Islet precursor cell (in vitro differentiated cells): ENCODE measurements around the gene ZCCHC7.

Experiments
- DNase-seq: peaks from one replicate; pipeline ENCODE4 v3.0.0-alpha.2; 2018

Gene ZCCHC7

DNA sequence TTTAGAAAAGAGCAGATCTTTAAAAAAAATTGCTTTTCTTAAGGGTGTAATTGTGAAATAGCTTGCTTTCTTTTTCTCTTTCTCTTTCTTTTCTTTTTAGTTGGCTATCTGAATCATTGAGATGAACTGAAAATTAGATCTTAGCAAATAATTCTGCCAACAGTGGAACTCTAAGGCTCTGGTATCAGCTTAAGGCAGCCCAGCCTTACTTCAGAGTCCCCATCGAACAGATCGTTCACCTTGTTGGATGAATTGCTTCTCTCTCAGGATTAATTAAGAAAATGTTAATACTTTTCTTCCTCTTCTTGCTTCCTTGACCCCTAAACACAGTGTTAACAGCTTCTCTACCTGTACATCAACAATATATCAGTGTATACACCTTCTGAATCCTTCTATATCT lies 92.1 kb downstream of the ZCCHC7 start:
- DNase-seq = no peak

DNA sequence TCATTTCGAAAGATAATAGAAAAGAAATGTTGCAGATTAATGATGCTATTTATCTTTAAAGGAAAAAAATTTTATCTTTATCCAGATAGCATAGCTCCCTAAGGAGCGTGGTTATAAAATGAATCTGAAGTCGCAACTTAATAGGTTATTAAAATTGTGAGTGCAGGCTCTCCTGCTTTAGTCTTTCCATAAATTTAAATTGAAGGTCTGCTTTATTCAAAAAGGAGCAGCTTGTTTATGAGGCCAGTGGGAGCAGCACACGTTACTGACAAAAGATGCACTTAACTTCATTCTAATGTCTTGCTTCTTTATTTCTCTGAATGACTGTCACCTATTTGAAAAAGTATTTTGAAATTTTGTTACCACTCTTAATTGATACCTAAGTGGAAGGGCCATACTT lies 95.0 kb downstream of the ZCCHC7 start:
- no peak for DNase-seq

DNA sequence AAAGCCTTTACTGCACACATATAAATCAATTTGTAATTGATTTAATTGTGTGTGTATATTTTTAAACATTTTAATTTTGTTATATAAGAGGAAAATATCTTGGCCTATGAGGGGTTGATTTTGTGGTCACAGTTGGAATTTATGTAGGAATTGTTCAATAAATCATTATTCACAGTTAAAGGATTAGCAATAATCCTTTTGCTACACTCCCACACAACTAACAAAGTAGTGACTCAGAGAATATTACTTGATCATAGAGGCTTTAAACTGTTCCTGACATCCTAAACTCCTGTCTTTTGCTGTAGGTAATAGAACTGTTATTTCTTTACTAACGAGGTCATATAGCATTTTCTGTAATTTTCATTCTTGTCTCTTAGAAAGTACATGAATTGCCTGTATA lies 95.5 kb downstream of the ZCCHC7 start:
- no peak for DNase-seq

DNA sequence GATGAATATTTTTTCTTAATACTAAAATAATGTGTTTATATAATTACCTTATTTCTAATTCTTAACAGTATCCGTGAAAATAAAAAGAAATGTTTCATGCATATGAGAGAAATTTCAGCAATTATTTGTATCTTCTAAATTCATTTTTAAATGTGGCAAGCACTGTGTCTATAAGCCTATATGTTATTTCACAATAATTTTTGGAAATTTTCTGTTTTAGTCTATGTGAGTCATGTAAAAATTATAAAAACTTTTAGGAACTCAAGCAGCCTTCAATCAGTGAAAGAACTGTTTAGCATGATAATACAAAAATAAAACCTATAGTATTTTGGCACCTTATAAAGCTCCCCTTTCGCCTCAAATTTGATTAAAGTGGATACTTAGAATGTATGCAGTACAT lies 96.8 kb downstream of the ZCCHC7 start:
- DNase-seq = no peak

DNA sequence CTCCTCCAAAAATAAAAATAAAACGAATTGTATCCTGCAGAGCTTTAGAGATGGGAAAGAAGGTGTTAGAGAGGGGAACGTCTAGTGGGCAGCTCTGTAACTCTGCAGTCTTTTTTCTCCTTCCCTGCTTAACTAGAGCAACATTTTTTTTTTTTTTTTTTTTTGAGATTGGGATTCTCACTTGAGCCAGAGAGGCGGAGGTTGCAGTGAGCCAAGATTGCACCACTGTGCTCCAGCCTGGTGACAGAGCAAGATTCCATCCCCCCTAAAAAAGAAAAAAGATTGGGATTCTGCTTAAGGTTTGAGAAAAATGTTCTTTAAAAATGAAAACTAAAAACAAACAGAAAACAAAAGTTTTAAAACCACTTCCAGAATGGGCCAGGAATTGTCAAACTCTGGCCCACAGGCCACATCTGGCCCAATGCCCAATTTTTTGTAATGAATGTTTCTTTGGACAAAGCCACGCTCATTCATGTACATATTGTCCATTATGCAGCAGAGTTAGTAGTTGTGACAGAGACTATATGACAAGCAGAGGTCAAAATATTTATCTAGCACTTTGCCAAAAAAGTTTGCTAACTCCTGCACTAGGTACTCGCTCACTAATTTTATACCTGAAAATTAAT lies 98.5 kb downstream of the ZCCHC7 start:
- no peak for DNase-seq

DNA sequence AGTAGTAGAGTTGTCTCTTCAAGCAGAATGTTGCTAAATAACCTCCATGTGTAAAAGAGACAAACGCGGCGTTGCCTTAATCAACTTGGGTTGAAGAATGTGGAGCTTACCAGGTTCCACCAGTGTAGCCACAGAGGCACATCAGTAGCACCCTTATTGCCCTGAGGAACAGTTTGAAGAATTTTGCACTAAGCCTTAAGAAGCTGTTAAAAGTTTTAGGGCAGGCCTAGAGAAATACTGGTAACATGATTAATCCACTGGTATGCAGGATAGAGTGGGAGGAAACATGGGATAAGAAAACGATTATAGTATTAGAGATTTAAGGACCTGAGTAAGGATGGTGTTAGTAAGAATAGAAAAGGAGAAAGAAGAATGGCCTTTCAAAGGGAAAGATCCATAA lies 100.6 kb downstream of the ZCCHC7 start:
- no peak for DNase-seq

DNA sequence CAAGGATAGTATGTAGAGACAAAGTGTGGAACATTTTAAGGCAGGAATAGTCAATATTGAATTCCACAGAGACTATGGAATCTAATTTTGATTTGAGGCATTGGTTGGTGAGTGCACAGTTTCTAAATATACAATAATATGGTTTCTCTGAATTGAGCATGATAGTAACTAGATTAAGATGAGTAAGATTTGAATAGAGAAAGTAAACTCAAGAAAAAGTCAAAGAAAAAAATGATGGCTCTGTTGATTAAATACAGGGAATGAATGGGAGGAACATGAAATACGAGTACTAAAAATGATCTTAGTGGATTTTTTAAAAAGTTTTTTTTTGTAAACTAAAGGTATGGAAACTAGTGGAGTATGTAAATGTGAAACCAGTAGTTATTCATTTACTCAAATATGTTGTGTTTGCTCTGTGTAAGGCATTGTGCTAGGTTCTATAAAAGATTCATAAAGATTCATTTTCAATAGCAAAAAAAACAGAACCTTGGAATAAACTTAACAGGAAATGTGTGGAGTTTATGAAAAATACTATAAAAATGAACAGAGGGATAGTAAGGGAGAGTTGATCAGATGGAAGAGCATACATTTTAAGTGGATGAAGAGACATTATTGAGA lies 101.2 kb downstream of the ZCCHC7 start:
- DNase-seq = no peak

DNA sequence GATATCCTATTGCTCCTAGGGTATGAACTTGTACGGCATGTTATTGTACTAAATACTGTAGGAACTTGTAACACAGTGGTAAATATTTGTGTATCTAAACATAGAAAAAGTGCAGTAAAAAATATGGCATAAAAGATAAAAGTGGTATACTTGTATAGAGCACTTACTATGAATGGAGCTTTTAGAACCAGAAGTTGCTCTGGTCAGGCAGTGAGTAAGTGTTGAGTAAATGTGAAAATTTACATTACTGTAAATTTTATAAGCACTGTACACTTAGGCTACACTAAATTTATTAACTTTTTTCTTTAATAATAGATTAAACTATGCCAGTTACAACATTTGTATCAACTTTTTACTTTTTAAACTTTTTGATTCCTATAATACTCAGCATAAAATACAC lies 109.1 kb downstream of the ZCCHC7 start:
- no peak for DNase-seq

DNA sequence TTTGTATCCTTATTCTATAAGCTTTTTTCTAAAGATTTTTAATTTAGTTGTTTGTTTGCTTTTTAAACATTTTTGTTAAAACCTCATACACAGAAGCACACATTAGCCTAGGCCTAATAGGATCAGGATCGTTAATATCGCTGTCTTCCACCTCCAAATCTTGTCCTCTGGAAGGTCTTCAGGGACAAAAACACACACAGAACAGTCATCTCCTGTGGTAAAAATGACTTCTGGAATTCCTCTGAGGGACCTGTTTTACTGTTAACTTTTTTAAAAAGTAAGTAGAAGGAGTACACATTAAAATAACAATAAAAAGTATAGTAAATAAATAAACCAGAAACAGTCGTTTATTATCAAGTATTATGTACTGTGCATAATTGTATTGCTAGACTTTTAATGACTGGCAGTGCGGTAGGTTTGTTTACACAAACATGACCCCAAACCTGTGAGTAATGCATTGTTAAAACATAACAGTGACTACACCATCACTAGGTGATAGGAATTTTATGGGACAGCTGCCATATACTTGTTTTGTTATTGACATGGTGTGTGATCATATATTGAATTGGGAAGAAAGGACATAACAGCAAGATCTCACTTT lies 109.6 kb downstream of the ZCCHC7 start:
- DNase-seq = no peak

DNA sequence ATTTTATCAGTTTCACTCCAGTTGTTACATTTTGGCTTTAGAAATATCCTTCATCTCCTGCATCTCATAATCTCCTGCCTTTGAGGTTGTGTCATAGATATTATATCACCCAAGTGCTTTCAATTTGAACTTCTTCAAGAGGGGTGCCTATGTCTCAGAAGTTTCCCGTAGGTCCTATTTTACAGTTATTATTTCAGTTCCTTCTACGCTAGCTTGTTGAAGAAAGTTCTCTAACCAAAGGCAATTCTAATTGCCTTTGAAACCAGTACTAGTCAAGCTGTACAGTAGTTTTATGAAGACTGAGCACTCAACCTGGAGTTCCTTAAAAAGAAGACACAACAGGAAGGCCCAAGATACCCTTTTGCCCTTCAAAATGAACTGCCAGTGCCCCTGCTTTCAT lies 116.4 kb downstream of the ZCCHC7 start:
- DNase-seq = no peak

DNA sequence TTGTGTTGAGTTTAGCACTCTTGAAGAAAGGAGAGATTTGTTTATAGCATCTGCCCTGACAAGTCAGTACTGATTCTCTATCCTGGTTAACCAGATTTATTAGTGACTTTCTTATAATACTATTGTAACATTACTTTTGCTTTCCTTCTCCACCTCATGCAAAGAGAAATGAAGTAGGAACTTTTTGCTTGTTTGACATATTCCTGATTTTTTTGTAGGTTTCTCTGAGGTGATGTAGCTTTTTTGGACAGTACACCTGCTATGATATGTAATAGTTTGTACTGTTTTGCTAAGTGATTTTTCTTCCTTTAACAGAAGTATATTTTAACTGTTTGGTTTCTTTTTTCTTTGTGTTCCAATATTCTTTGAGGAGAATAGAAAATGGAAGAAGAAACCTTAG lies 117.7 kb downstream of the ZCCHC7 start:
- DNase-seq = no peak

DNA sequence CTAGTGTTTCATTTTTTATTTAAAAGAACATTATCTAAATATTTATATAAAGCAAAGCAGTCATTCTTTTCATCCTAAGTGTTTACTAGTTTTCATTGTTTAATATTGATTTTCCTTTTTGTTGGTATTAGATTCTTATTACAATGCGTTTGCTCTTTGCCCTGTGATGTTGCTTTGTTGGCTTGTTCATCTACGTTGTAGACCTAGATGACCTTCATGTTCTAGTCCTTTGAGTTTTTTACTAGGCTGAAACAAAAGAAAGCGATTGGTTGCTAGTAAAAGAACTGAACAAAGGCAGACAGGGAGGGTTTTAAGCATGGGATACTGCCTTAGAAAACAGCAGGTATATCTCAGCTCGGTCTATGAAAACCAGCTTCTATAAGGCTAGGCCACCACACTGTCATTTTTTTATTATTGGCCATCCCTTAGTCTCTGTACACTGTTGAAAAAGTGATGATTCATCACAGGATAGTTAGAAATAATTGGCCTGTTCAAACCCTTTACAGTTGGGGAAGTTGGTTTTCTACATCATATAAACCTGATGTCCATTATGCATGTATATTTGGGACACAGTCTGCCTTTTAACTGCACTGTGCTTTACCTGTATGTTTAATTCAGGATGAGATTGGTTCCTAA lies 119.0 kb downstream of the ZCCHC7 start:
- no peak for DNase-seq

DNA sequence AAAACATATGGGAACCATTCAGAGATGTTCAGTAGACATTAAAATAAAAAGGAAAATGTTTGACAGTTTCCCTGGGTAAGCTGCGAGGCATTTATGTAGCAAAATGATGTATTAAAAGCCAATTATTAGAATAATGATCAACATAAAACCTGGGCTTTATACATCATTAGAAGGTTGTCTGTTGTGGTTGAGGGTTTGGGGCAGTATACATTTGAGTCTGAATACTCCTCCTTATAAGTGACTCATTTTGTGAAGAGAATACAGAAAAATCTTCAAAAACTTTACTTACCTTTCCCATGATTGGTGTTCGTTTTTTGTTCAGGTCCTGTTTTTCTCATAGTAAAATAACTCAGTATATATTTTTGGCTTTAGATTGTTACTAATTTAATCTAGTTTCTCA lies 119.5 kb downstream of the ZCCHC7 start:
- DNase-seq = no peak

DNA sequence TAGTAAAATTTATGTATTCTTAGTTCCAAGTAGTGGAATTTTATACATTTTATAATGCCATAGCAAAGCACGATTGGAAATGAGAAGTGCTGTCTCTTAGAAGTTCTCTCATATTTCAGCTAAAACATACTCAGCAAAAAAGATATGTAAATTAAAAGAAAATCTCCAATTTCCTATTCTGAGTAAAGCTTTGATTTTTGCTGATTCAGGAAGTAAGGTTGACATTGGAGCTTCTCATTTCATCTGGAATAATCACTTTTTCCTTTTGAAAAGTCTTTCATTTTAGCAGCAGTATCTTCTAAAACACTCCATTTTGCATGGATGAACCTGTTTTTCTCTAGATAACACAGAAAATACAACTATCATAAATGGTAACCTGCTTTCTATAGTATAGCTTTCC lies 121.0 kb downstream of the ZCCHC7 start:
- no peak for DNase-seq

DNA sequence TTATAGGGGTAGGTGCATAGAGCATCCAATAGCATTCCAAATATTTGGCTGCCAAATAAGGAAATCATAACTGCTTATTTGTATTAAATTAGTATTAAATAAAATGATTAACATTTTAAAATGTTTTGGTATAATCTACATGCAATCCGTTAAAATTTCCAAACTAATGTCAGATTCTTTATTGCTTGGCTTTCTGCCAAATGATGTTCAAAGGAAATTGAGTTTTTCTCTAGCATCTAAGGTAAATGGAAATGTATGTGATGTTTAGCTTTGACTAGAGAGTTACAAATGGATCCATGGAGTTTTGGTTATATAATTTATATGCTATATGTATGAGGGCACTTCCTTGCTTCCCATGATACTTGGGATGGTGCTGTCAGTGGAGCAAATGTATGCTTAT lies 121.7 kb downstream of the ZCCHC7 start:
- DNase-seq = no peak

DNA sequence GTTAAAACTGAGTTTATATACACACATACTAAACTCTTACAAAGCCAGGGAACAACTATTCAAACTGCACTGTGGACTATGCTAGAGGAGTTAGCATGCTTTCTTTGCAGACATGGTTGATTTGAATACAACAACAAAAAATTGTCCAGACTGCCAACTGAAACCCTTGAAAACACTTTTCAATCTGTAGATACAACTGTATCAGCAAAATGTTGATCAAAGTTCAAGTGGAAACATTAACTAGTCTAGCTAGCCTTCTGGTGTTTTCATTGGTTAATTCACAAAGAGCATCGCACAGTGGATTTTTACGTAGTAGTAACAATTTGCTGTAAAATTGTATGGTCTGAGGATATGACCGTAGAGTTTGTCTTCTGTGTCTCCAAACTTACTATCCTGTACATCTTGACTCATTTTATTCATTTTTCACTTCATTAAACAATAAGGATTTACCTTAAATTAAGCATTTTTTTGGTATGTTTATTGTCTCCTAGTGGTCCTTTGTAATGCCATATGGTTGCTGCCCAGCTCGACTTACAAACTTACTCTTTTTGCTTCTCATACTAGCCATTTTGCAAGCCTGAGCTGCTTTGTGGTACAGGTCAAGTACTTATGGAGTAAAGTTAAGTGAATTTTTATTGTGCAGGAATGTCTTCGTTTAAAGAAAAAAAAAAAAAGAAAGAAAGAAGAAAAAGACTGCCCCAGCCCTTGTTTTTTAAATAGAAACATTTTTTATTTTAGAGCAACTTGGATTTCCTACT lies 123.4 kb downstream of the ZCCHC7 start:
- no peak for DNase-seq

DNA sequence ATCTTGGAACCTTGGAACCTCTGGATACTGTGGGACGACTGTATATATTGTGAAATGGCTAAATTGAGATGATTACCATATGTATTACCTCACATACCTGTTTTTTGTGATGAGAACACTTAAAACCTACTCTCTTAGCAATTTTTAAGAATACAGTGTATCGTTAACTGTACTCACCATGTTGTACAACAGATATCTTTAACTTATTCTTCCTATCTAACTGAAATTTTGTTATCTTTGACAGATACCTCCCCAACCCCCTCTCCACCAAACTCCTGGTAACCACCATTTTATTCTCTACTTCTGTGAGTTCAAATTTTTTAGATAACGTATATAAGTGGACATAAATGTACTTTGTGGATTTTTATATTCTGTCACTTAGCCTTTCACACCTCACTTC lies 126.5 kb downstream of the ZCCHC7 start:
- no peak for DNase-seq

DNA sequence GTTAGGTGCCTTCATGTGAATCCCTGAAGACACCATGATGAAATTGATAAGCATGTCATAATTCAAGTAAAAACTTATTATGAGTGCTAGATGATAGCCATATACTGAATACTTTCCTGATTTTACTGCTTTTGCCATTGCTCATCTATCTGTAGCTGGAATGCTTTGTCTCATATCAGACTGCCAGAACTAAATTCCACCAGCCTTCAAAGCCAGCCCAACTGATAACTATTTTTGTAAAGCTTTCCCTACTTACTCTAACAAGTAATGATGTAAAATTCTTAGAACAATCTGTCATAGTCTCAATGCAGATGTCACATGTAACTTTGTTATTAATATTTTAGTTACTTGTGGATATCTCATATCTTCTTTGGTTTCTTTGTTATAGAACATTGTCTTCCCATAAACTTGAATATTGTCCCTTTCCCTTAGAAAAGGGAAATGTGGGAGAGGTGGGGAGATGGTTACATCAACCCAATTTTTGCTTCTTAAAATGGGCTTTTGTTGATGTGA lies 128.3 kb downstream of the ZCCHC7 start:
- no peak for DNase-seq

DNA sequence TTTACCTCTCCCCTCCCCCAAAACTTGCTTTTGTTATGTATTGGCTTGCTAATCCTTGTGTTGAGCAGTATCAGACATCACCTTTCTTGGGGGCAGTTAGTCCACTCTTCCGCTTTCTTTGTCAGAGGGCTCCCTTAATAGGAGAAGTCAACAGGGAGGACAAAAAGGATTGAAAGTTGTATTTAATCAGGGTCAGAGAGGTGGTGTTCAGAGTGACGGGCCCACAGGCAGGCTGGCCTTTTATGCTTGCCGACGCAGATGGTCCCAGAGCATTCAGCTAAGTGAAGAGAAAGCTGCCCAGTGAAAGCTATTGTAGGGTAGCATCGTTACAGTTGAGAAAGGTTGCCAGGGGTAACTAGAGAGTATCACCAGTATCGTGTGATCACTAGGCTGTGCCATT lies 131.1 kb downstream of the ZCCHC7 start:
- DNase-seq = no peak

DNA sequence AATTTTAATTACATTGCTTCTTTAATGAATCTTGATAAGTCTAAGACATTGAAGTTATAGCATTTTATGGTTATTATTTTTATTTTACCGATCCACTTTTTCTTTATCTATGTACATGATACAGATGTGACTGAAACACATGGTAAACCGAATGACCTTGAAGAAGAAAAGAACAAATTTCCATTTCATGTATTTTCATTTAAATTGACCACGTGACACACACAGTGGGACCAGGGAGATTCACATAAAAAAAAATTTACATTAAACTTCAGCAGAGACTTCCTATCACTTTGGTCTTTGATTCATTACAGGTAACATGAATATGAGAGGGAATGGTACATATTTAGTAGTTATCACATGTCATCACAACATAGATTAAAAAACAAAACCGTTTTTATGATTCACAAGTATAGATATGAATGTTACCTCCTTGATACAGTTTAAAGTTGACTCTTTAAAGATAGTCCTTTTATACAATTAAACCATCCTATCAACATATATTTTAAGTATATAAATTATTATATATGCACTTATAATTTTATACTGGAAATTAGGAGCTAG lies 133.1 kb downstream of the ZCCHC7 start:
- DNase-seq = no peak

DNA sequence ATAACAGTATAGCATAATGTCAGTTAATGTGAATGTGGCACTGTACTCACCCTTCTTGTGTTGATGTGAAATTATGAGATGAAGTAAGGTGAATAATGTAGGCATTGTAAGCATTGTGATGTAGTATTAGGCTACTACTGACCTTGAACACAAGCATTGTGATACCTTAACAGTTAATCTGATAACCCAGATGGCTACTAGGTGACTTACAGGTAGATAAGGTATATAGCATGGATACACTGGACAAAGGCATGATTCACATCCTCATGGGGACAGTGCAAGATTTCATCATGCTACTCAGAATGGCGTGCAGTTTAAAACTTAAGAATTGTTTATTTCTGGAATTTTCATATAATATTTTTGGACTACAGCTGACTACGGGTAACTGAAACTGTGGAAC lies 134.8 kb downstream of the ZCCHC7 start:
- no peak for DNase-seq

DNA sequence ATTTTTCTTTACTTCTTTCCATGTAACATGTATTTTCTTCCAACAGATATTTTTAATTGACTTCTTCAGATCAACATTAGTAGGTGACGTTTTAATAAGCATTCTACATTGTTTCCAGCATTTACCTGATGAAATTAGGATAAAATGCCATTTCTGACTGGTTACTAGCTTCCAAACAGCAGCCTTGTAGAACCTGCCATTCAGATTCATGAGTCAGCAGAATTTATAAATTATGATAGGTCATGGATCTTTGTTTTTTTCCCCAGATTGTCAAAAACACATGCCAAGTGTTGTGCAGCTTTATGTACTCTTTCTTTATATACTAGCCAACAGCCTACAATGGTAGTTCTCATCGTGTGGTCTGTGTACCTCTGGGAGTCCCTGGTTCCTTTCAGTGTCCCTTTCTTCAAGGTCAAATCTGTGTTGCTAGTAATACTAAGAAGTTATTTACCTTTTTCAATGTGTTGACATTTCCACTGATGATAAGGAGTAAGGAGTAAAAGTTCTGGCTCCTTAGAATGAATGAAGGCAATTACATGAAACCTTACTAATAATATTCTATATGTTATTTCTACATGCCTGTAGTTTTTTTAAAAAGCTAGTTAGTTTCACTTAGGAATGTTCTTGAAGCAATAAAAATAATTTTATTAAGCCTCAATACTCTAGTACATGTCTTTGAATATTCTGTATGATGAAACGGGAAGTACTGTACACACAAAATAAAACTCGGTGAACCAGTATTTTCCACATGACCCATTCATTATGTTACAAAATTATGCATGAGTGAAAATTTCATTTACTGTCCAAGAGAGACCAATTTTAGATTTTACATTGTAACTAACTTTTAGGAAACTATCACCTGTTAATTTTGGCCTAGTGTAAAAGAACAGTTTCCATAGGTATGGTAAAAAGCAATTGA lies 135.8 kb downstream of the ZCCHC7 start:
- no peak for DNase-seq
